Kidney (tissue), 14 donors: ENCODE data around the gene DDX60. TPM values are rescaled to one million over a fixed set of nuclear protein-coding genes. Genes with fewer than 3 reads are reported as not detected.
"Not testable (repeated sequence)": the region's sequence is repeated elsewhere in the genome, so short reads cannot be mapped to it uniquely, and the experiment has no call there.

Experiments used
- DNase-seq, 5 donors: peaks; one replicate each; pipeline ENCODE4 v3.0.0-alpha.2; 2013 to 2020
- FAIRE-seq: peaks from 2 replicates; lab custom pipeline; 2012; peaks lifted over from hg19 to GRCh38; lab: Jason Lieb, UNC
- H3K27ac ChIP-seq, 2 donors: one replicate each; pipeline ENCODE4 v1.7.0; 2013; ENCODE audit warnings: low read depth in 2 of 2, low read length in 2 of 2, inconsistent platforms in 1 of 2
- H3K27me3 ChIP-seq: one replicate; pipeline ENCODE4 v1.7.1; 2013; ENCODE audit warnings: low read length, inconsistent platforms; ENCODE audit not compliant: control insufficient read depth, insufficient read depth
- H3K36me3 ChIP-seq, 3 donors: one replicate each; pipeline versions ENCODE4 v1.7.0 to v1.7.1; 2013; ENCODE audit warnings: low read length in 3 of 3, control low read depth in 1 of 3, inconsistent platforms in 1 of 3; ENCODE audit not compliant: insufficient read depth in 3 of 3, control insufficient read depth in 2 of 3
- H3K4me1 ChIP-seq, 3 donors: one replicate each; pipeline versions ENCODE4 v1.7.0 to v1.7.1; 2013; ENCODE audit warnings: low read length in 3 of 3, inconsistent platforms in 1 of 3, low read depth in 1 of 3; ENCODE audit not compliant: control insufficient read depth in 2 of 3, insufficient read depth in 2 of 3
- H3K4me3 ChIP-seq, 3 donors: one replicate each; pipeline versions ENCODE4 v1.7.0 to v1.8.1; 2013; ENCODE audit warnings: low read length in 3 of 3, control low read depth in 1 of 3, inconsistent platforms in 1 of 3
- H3K9ac ChIP-seq, 3 donors: one replicate each; pipeline versions ENCODE4 v1.7.0 to v1.7.1; 2013; ENCODE audit warnings: low read length in 3 of 3, control low read depth in 1 of 3, inconsistent platforms in 1 of 3
- H3K9me3 ChIP-seq, 3 donors: one replicate each; pipeline versions ENCODE4 v1.7.0 to v1.7.1; 2013; ENCODE audit warnings: low read length in 3 of 3, control low read depth in 1 of 3, inconsistent platforms in 1 of 3; ENCODE audit not compliant: control insufficient read depth in 2 of 3, insufficient read depth in 1 of 3
- intact Hi-C: fragments of 100-400 bp; cut with DNase I; formaldehyde crosslinking; loops from one replicate; pipeline ENCODE4 v1.11.1; 2022
- polyA plus RNA-seq: library from polyadenylated mRNA; stranded (reverse); fragments of 350-450 nt; fragmentation: Illumina TruSeq; extraction: RNeasy Lipid Tissue Mini Kit (QIAGEN cat#74804); gene quantifications from one replicate; pipeline ENCODE4 v1.2.3, GENCODE V29; 2014; ENCODE audit warnings: low read depth, low replicate concordance; ENCODE audit not compliant: insufficient read depth
- total RNA-seq: library from RNA; stranded (reverse); fragmentation: NEBNext Ultra II Directional; extraction: Animal tissue kit (Norgen Biotek cat#: 25700); gene quantifications from one replicate; pipeline ENCODE4 v1.2.1, GENCODE V29; 2021
- TF ChIP-seq, protein P1 (sequence below): IDR thresholded peaks from 3 replicates; pipeline ENCODE4 v1.5.1; 2012; ENCODE audit warnings: mild to moderate bottlenecking, moderate library complexity, borderline replicate concordance; ENCODE audit not compliant: insufficient read depth; ENCODE audit errors: extremely low read depth
- donor health status: control.
- donor health status: control.
- donor health status: control.
- donor health status: control.
- donor health status: control.
- donor health status: DM: yes; HTN: yes; CAD: no.
- donor health status: Normal renal cell carcinoma (clear cell type).

The DDX60 gene
- total and polyA plus RNA-seq, 2 donors from 2014 or later = 6.4 to 31.6 TPM

DNA sequence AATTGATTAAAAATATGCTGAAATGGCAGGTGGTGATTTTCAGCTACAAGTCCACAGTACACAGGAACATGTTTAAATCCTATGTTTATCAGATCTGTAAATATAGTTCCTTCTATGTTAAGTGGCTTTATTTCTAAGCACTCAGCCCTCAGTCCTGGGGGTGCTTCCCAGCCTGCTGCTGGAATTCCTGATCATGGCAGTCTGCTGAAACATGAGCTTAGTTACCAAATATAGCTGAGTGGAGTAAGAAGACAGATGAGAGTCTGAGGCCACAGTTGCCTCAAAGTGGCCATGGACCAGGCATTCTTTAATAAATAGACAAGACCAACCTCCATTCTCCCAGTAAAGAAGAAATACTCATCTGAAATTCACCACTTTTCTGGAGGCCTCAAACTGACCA, 17.1 kb upstream of the DDX60 start:
- Histone ChIP-seq H3K4me1 (no peaks in the 10 kb centered on the region), H3K36me3 (no peaks in the 10 kb centered on the region), H3K27ac (no peak overlapping the region), H3K9me3 (no peaks in the 10 kb centered on the region), H3K9ac (no peak overlapping the region), H3K4me3 (no peak overlapping the region), H3K27me3 (no peaks in the 10 kb centered on the region)
- FAIRE-seq (no peak), DNase-seq (peak in 2 of 5 donors; percentile 1 to 2)
- intact Hi-C loops = no loop called here
- TF ChIP-seq, protein P1, sequence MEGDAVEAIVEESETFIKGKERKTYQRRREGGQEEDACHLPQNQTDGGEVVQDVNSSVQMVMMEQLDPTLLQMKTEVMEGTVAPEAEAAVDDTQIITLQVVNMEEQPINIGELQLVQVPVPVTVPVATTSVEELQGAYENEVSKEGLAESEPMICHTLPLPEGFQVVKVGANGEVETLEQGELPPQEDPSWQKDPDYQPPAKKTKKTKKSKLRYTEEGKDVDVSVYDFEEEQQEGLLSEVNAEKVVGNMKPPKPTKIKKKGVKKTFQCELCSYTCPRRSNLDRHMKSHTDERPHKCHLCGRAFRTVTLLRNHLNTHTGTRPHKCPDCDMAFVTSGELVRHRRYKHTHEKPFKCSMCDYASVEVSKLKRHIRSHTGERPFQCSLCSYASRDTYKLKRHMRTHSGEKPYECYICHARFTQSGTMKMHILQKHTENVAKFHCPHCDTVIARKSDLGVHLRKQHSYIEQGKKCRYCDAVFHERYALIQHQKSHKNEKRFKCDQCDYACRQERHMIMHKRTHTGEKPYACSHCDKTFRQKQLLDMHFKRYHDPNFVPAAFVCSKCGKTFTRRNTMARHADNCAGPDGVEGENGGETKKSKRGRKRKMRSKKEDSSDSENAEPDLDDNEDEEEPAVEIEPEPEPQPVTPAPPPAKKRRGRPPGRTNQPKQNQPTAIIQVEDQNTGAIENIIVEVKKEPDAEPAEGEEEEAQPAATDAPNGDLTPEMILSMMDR = no peak

- Histone ChIP-seq H3K27ac (no peak overlapping the region), H3K4me3 (no peak overlapping the region), H3K27me3 (no peaks in the 10 kb centered on the region), H3K9ac (no peak overlapping the region), H3K4me1 (no peaks in the 10 kb centered on the region), H3K9me3 (no peaks in the 10 kb centered on the region), H3K36me3 (no peaks in the 10 kb centered on the region)
- intact Hi-C loops = no loop called here
- no peak for DNase-seq
- no peak for FAIRE-seq
- TF ChIP-seq, protein P1 = no peak
Measured at GRCh38 chr4:168334053-168334452, 15.5 kb upstream of the DDX60 start.

- intact Hi-C loops, H3K27me3 ChIP-seq, H3K4me1 ChIP-seq, H3K4me3 ChIP-seq, FAIRE-seq, H3K27ac ChIP-seq, H3K9ac ChIP-seq, H3K36me3 ChIP-seq, H3K9me3 ChIP-seq, DNase-seq: not testable (repeated sequence)
Measured at GRCh38 chr4:168330575-168330974, 12.0 kb upstream of the DDX60 start.

- Histone ChIP-seq H3K9me3 (no peaks in the 10 kb centered on the region), H3K27ac (no peak overlapping the region), H3K27me3 (no peaks in the 10 kb centered on the region), H3K36me3 (no peaks in the 10 kb centered on the region), H3K4me3 (no peak overlapping the region), H3K4me1 (no peaks in the 10 kb centered on the region), H3K9ac (no peak overlapping the region)
- DNase-seq (no peak), FAIRE-seq (no peak)
- intact Hi-C loops = no loop called here
- TF ChIP-seq, protein P1 = no peak
Measured at GRCh38 chr4:168325591-168325990, 7.0 kb upstream of the DDX60 start.
